Ovary (tissue), 9 donors: ENCODE measurements around the gene CRYBA1. TPM values are rescaled to one million over a fixed set of nuclear protein-coding genes. Genes with fewer than 3 reads are reported as not detected.

ENCODE experiments used
- DNase-seq, 5 donors: peaks; one replicate each; pipeline ENCODE4 v3.0.0-alpha.2; 2019 to 2020
- H3K27ac ChIP-seq, 2 donors: fragments of 200-600 bp; one replicate each; pipeline versions ENCODE4 v1.5.1 to v1.8.0; 2019 to 2022
- H3K27me3 ChIP-seq: fragments of 200-600 bp; one replicate; pipeline ENCODE4 v1.8.0; 2022
- H3K36me3 ChIP-seq: fragments of 200-600 bp; sonication (generic); one replicate; pipeline ENCODE4 v1.5.1; 2019
- H3K4me1 ChIP-seq: one replicate; pipeline ENCODE4 v1.8.1; 2013; ENCODE audit warnings: mild to moderate bottlenecking, moderate library complexity; ENCODE audit not compliant: insufficient read depth
- H3K4me3 ChIP-seq: fragments of 200-600 bp; sonication (generic); one replicate; pipeline ENCODE4 v1.5.1; 2017
- H3K9me3 ChIP-seq, 2 donors: fragments of 200-600 bp in 1 of 2; sonication (generic) in 1 of 2; one replicate each; pipeline versions ENCODE4 v1.5.1 to v1.8.1; 2013 to 2019; ENCODE audit warnings: mild to moderate bottlenecking in 1 of 2, moderate library complexity in 1 of 2
- CTCF ChIP-seq, 3 donors: fragments of 450-650 bp in 2 of 3; fragments of 200-600 bp in 1 of 3; IDR thresholded peaks; one replicate each; pipeline versions ENCODE4 v1.5.1 to v1.8.0; 2016 to 2022; ENCODE audit warnings: antibody characterized with exemption in 3 of 3, mild to moderate bottlenecking in 1 of 3
- EP300 ChIP-seq: sonication (generic); formaldehyde crosslinking; IDR thresholded peaks from one replicate; pipeline ENCODE4 v1.6.1; 2017; ENCODE audit warnings: antibody characterized with exemption
- POLR2A ChIP-seq: fragments of 450-650 bp; IDR thresholded peaks from one replicate; pipeline ENCODE4 v1.6.1; 2017; ENCODE audit warnings: antibody characterized with exemption, mild to moderate bottlenecking, moderate library complexity
- whole genome bisulfite sequencing, 3 donors: extraction: QIAGEN DNeasy Blood & Tissue Kit in 1 of 3; methylation state at CpG; one replicate each; pipeline versions ENCODE4 v1.1.5 to v1.1.7; 2013 to 2017; 5-methylcytosine and 5-hydroxymethylcytosine counted together
- intact Hi-C, 4 donors: fragments of 100-400 bp; cut with DNase I; formaldehyde crosslinking; loops; one replicate each; pipeline versions ENCODE4 v1.11.0 to v1.15.1; 2022 to 2023
- polyA plus RNA-seq, 2 donors: library from polyadenylated mRNA; stranded (reverse); fragments of 200-250 nt in 1 of 2; fragments of 350-450 nt in 1 of 2; fragmentation: Illumina TruSeq in 1 of 2; extraction: RNeasy Lipid Tissue Mini Kit (QIAGEN cat#74804) in 1 of 2; gene quantifications; one replicate each; pipeline ENCODE4 v1.2.3, GENCODE V29; 2013 to 2014
- total RNA-seq, 7 donors: library from RNA; depleted of rRNA in 2 of 7; stranded (reverse); fragments of >200 nt in 2 of 7; fragmentation: NEBNext Ultra II Directional in 3 of 7; extraction: Animal tissue kit (Norgen Biotek cat#: 25700) in 3 of 7; gene quantifications; one replicate each; pipeline versions ENCODE4 v1.1.0 to v1.2.4, GENCODE V29; 2016 to 2023
- donor health status: DM: no; HTN: no; CAD: no; lungs with moderate emphysema.
- donor health status: DM: no; HTN: no; CAD: no.
- donor health status: Bipolar disorder and iron deficiency.
- donor health status: DM: yes; HTN: yes; CAD: no.
- donor health status: DM: no; HTN: no; CAD: no.
- donor health status: DM: yes; HTN: yes; CAD: no.

The CRYBA1 gene
- total and polyA plus RNA-seq, 9 donors = not detected

GRCh38 chr17:29294580-29294900 lies 47.9 kb downstream of the CRYBA1 start:
- no peaks in the 10 kb centered on the region for H3K36me3 ChIP-seq
- H3K4me3 ChIP-seq = peak overlapping the region; percentile 53
- 0 to 1% (median 0%) methylated on average over 2 of the region's 2 CpGs for WGBS, 3 donors
- H3K9me3 ChIP-seq = no peaks in the 10 kb centered on the region
- no peak for DNase-seq
- H3K4me1 ChIP-seq = peaks cover 2% of the 10 kb centered on the region
- no peaks in the 10 kb centered on the region for H3K27me3 ChIP-seq
- no peak for TF ChIP-seq POLR2A
- no peak for TF ChIP-seq EP300
- no peak for TF ChIP-seq CTCF (IDR thresholded peaks at IDR 0.05)
- peak overlapping the region; percentile 3 to 73 for H3K27ac ChIP-seq
- intact Hi-C loops = loop anchor here in 3 of 4 donors (5.0 to 10.0 kb wide), 3 partner anchors 42 to 150 kb away; no protein-coding TSS in a partner anchor

GRCh38 chr17:29295420-29295819 lies 48.8 kb downstream of the CRYBA1 start:
- H3K27me3 ChIP-seq = no peaks in the 10 kb centered on the region
- H3K36me3 ChIP-seq = no peaks in the 10 kb centered on the region
- intact Hi-C loops = loop anchor here in 3 of 4 donors (10.0 kb wide), 2 partner anchors 121 to 151 kb away; no protein-coding TSS in a partner anchor
- H3K9me3 ChIP-seq = no peaks in the 10 kb centered on the region
- DNase-seq = no peak
- no peak for TF ChIP-seq EP300
- TF ChIP-seq POLR2A = no peak
- no peak for TF ChIP-seq CTCF (IDR thresholded peaks at IDR 0.05)
- peaks cover 2% of the 10 kb centered on the region for H3K4me1 ChIP-seq
- no peak overlapping the region for H3K27ac ChIP-seq
- 86 to 90% (median 90%) methylated on average over 3 of the region's 3 CpGs for WGBS, 3 donors
- no peak overlapping the region for H3K4me3 ChIP-seq

- H3K4me3 ChIP-seq = no peak overlapping the region
- no peak for TF ChIP-seq POLR2A
- TF ChIP-seq EP300 = no peak
- TF ChIP-seq CTCF (IDR thresholded peaks at IDR 0.05) = no peak
- no peaks in the 10 kb centered on the region for H3K4me1 ChIP-seq
- H3K9me3 ChIP-seq = no peaks in the 10 kb centered on the region
- no peak for DNase-seq
- no peak overlapping the region for H3K27ac ChIP-seq
- intact Hi-C loops = loop anchor here in 3 of 4 donors (10.0 kb wide), 2 partner anchors 124 to 154 kb away; no protein-coding TSS in a partner anchor
- H3K36me3 ChIP-seq = no peaks in the 10 kb centered on the region
- no peaks in the 10 kb centered on the region for H3K27me3 ChIP-seq
- WGBS, 3 donors = 76 to 83% (median 81%) methylated on average over 2 of the region's 2 CpGs
Observed at GRCh38 chr17:29299031-29299430, 52.4 kb downstream of the CRYBA1 start.

GRCh38 chr17:29303386-29303785 lies 56.7 kb downstream of the CRYBA1 start:
- no peak for TF ChIP-seq CTCF (IDR thresholded peaks at IDR 0.05)
- no peak for TF ChIP-seq EP300
- TF ChIP-seq POLR2A = no peak
- Histone ChIP-seq H3K9me3 (no peaks in the 10 kb centered on the region), H3K4me1 (no peaks in the 10 kb centered on the region), H3K4me3 (no peak overlapping the region), H3K27me3 (no peaks in the 10 kb centered on the region), H3K27ac (no peak overlapping the region), H3K36me3 (no peaks in the 10 kb centered on the region)
- WGBS, 3 donors = 77 to 81% (median 79%) methylated on average over 3 of the region's 3 CpGs
- DNase-seq = no peak
- intact Hi-C loops = no loop called here

Other genes starting within 250 kb of the CRYBA1 start
- gene SEZ6, start 240.8 kb upstream of the CRYBA1 start, total RNA-seq = not detected
- gene SEZ6, start 240.8 kb upstream of the CRYBA1 start, polyA plus RNA-seq = not detected
- 1 to 10 TPM; 1.3 to 4.9 (median 2.1) TPM for gene PIPOX, start 203.7 kb upstream of the CRYBA1 start, total RNA-seq
- gene PIPOX, start 203.7 kb upstream of the CRYBA1 start, polyA plus RNA-seq = 1 to 10 TPM in 1 of 2 donors, under 1 TPM in 1; 0.82 to 4.4 TPM
- 10 to 100 TPM; 23.0 to 53.9 (median 35.3) TPM for gene MYO18A, start 66.5 kb upstream of the CRYBA1 start, total RNA-seq
- gene MYO18A, start 66.5 kb upstream of the CRYBA1 start, polyA plus RNA-seq = 10 to 100 TPM; 24.2 to 30.9 TPM
- gene NUFIP2, start 47.3 kb downstream of the CRYBA1 start, total RNA-seq = 10 to 100 TPM; 25.0 to 52.4 (median 37.9) TPM
- 10 to 100 TPM in 1 of 2 donors, 1 to 10 TPM in 1; 8.1 to 18.9 TPM for gene NUFIP2, start 47.3 kb downstream of the CRYBA1 start, polyA plus RNA-seq
- gene TAOK1, start 143.5 kb downstream of the CRYBA1 start, total RNA-seq = 10 to 100 TPM; 38.4 to 66.5 (median 56.7) TPM
- gene TAOK1, start 143.5 kb downstream of the CRYBA1 start, polyA plus RNA-seq = 10 to 100 TPM in 1 of 2 donors, 1 to 10 TPM in 1; 8.7 to 19.4 TPM